Dendritic cell treated with granulocyte-macrophage colony-stimulating factor and Interleukin-4, amounts not matched to agents 40 ng/mL and 50 ng/mL, for 4 days (primary cell): ENCODE measurements around the gene SOAT1.

ENCODE experiments used
- H3K27ac Mint-ChIP-seq: one replicate; pipeline ENCODE4 v1.8.0; 2022; ENCODE audit warnings: mild to moderate bottlenecking, mixed read lengths
- H3K27me3 Mint-ChIP-seq: one replicate; pipeline ENCODE4 v1.8.0; 2022; ENCODE audit warnings: mild to moderate bottlenecking, mixed read lengths
- H3K36me3 Mint-ChIP-seq: one replicate; pipeline ENCODE4 v1.8.0; 2022; ENCODE audit warnings: low read depth, mixed read lengths
- H3K4me1 Mint-ChIP-seq: one replicate; pipeline ENCODE4 v1.8.0; 2022; ENCODE audit warnings: low read depth, mixed read lengths
- H3K4me3 Mint-ChIP-seq: one replicate; pipeline ENCODE4 v1.8.0; 2022; ENCODE audit warnings: mild to moderate bottlenecking, moderate library complexity, mixed read lengths
- H3K9me3 Mint-ChIP-seq: one replicate; pipeline ENCODE4 v1.8.0; 2022; ENCODE audit warnings: mixed read lengths
- intact Hi-C: fragments of 100-400 bp; cut with micrococcal nuclease; formaldehyde crosslinking; loops from one replicate; pipeline ENCODE4 v1.15.0; 2022

The SOAT1 gene

DNA sequence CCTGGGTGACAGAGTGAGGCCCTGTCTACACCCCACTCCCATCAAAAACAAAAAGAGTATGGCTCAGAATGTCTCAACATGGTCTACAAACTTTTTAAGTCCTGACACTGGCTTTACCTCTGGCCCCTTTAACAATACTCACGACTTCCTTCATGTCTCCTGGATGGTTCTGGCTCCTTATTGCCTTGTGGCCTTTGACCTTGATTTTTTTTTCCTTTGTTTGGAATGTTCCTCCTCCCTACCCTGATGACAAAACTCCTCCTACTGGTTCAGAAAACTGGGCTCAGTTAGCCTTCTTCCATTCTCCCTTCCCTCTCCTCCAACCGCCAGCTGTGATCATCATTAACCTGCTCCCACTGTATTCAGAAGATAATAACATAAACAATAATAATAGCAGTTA, 4.6 kb upstream of the SOAT1 start:
- no peaks in the 10 kb centered on the region for H3K9me3 Mint-ChIP-seq
- H3K27ac Mint-ChIP-seq = no peak overlapping the region
- intact Hi-C loops = no loop called here
- H3K27me3 Mint-ChIP-seq = no peaks in the 10 kb centered on the region
- H3K36me3 Mint-ChIP-seq = peaks cover 5% of the 10 kb centered on the region
- H3K4me3 Mint-ChIP-seq = no peak overlapping the region
- H3K4me1 Mint-ChIP-seq = peaks cover 32% of the 10 kb centered on the region

- H3K4me1 Mint-ChIP-seq = peaks cover 74% of the 10 kb centered on the region
Measured at GRCh38 chr1:179295164-179295755, 1.7 kb downstream of the SOAT1 start.

DNA sequence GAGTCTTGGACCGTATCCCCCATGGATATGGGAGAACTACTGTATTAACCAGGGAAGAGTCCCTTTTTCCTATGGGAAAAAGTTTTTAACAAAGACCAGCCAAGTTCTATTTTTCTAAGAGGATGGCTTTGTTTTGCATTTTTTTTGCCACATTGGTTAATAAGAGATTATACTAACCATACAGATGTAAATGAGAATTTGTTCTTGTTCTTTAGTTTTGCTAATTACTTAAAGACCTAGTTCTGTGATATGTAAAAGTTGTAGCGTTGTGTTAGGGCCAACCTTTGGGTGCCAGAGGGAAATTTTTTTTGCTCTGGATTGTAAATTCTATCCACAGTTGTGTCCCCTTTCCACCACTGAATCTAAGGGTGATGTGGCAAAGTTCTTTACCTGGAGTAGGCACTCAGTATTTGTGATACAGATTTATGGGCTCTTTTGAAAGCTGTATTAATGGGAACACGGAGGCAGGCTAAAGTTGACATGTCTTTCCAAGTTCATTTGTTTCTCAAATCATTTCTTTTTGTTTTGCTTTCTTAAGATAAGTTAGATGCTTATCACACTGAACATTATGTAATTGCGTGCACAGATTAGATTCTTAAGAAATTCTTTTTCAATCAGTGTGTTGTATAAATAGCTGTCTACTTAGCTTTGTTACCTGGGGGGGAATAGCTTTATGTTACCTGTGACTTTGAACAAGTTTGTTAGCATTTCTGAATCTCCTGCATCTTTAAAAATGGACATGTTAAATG, 2.9 kb downstream of the SOAT1 start:
- Mint-ChIP-seq H3K4me3 (peak overlapping the region; percentile 86), H3K36me3 (peaks cover 74% of the 10 kb centered on the region), H3K9me3 (no peaks in the 10 kb centered on the region), H3K27ac (peak overlapping the region; percentile 80), H3K4me1 (peaks cover 78% of the 10 kb centered on the region), H3K27me3 (no peaks in the 10 kb centered on the region)
- intact Hi-C loops = loop anchor here (10.0 kb wide), 1 partner anchor 72 kb away; the partner anchor contains the start of gene ABL2

More at GRCh38 chr1:179295164-179295755, 1.7 kb downstream of the SOAT1 start:
- intact Hi-C loops = loop anchor here (2.0 to 10.0 kb wide), 2 partner anchors 70 to 214 kb away; partner anchors contain the start of gene ABL2
- H3K4me3 Mint-ChIP-seq = peak overlapping the region; percentile 82
- peak overlapping the region; percentile 80 for H3K27ac Mint-ChIP-seq
- H3K36me3 Mint-ChIP-seq = peaks cover 64% of the 10 kb centered on the region
- H3K9me3 Mint-ChIP-seq = no peaks in the 10 kb centered on the region
- H3K27me3 Mint-ChIP-seq = no peaks in the 10 kb centered on the region

DNA sequence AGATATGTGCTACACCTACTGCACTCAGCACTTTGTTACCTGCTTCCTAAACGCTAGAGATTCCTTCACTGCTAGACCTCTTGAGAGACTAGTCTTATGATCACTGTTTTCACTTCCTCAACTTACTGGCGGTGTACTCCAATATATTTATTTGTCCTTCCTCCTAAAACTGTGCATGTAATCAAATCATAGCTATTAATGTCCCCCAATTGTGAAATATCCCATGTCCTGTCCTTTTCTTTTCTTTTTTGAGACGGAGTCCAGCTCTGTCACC, 3.4 kb downstream of the SOAT1 start:
- intact Hi-C loops = loop anchor here (10.0 kb wide), 1 partner anchor 72 kb away; the partner anchor contains the start of gene ABL2
- Mint-ChIP-seq H3K4me3 (peak overlapping the region; percentile 86), H3K27me3 (no peaks in the 10 kb centered on the region)

DNA sequence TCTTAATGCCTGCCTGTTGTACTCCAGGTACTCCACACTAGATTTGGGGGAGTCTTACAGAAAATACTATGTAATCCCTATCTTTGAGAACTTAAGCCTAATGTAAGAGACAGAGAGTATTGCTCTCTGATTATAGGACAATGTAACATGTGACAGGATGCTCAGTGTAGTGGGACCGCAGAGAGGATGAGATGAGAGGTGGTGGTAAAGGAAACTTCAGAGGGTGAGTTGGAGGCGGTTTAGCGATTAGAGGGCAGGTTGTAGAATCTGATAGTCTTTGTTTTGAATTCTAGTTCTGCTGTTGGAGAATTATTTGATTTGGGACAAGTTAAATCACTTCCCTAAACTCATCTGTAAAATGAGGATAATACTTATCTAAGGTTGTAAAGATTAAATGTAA, 5.4 kb downstream of the SOAT1 start:
- Mint-ChIP-seq H3K9me3 (no peaks in the 10 kb centered on the region), H3K27ac (no peak overlapping the region), H3K4me1 (peaks cover 72% of the 10 kb centered on the region), H3K27me3 (no peaks in the 10 kb centered on the region), H3K36me3 (peaks cover 93% of the 10 kb centered on the region), H3K4me3 (peak overlapping the region; percentile 39)
- intact Hi-C loops = loop anchor here (10.0 kb wide), 1 partner anchor 74 kb away; the partner anchor contains the start of gene ABL2

More for the DNA sequence above, 3.4 kb downstream of the SOAT1 start:
- H3K27ac Mint-ChIP-seq = peak overlapping the region; percentile 57
- H3K36me3 Mint-ChIP-seq = peaks cover 79% of the 10 kb centered on the region
- H3K4me1 Mint-ChIP-seq = peaks cover 78% of the 10 kb centered on the region
- H3K9me3 Mint-ChIP-seq = no peaks in the 10 kb centered on the region

GRCh38 chr1:179300112-179300511, 6.5 kb downstream of the SOAT1 start:
- Mint-ChIP-seq H3K4me3 (peak overlapping the region; percentile 21), H3K9me3 (no peaks in the 10 kb centered on the region), H3K27me3 (no peaks in the 10 kb centered on the region), H3K4me1 (peaks cover 81% of the 10 kb centered on the region), H3K27ac (peak overlapping the region; percentile 64), H3K36me3 (peaks cover 93% of the 10 kb centered on the region)
- intact Hi-C loops = no loop called here

- Mint-ChIP-seq H3K27ac (peak overlapping the region; percentile 53), H3K27me3 (no peaks in the 10 kb centered on the region), H3K4me1 (peaks cover 78% of the 10 kb centered on the region), H3K9me3 (no peaks in the 10 kb centered on the region), H3K4me3 (no peak overlapping the region), H3K36me3 (peaks cover 93% of the 10 kb centered on the region)
- intact Hi-C loops = no loop called here
Measured at GRCh38 chr1:179302070-179302469, 8.5 kb downstream of the SOAT1 start.

DNA sequence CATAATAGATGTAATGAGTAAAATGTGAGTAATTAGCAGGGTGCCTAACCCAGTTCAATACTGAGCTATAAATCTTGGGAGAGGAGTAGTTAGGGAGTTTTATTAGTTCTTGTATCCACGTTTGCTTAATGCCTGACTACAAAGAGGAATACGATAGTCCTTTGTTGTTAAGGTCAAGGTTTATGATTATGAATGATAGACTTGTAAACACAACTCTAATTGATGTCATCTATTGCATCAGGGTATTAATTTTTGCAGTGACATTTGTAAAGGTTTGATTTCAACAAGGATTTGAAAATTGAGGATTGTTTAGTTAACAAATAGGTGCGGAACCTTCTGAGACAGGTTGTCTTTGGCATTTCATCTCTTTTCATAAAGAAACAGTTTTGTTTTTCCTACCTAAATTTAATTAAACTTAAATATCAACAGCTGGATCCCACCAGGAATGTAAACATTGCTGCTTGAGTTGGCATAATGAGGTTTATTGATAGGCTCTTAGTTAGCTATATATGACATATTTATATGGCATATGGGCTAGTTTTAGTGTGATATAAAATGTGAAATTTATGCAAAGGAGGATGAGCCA, 9.7 kb downstream of the SOAT1 start:
- Mint-ChIP-seq H3K4me3 (no peak overlapping the region), H3K27me3 (no peaks in the 10 kb centered on the region), H3K27ac (no peak overlapping the region), H3K9me3 (no peaks in the 10 kb centered on the region), H3K4me1 (peaks cover 75% of the 10 kb centered on the region), H3K36me3 (peaks cover 93% of the 10 kb centered on the region)
- intact Hi-C loops = no loop called here

- Mint-ChIP-seq H3K9me3 (no peaks in the 10 kb centered on the region), H3K4me3 (no peak overlapping the region), H3K27me3 (no peaks in the 10 kb centered on the region), H3K27ac (peak overlapping the region; percentile 55), H3K36me3 (peaks cover 89% of the 10 kb centered on the region), H3K4me1 (peaks cover 58% of the 10 kb centered on the region)
- intact Hi-C loops = no loop called here
Measured at GRCh38 chr1:179305450-179305849, 11.9 kb downstream of the SOAT1 start.

DNA sequence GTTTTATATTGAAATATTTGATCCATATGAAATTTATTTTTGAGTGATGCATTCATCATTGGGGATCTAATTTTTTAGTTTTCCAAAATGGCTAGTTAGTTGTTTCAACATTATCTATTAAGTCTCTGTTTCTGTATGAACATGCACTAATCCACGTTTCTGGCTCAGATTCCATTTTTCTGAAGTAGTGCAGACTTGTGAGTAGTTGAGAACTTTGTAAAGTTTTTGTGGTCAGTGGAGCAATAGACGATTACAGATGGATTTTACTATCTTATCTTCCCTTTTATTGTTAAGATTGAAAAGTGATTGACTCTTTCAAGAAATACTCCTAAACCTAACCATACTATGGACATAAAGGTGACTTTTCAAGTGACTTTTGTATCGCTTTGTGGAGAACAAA, 16.7 kb downstream of the SOAT1 start:
- Mint-ChIP-seq H3K27me3 (no peaks in the 10 kb centered on the region), H3K4me3 (no peak overlapping the region), H3K4me1 (peaks cover 56% of the 10 kb centered on the region), H3K27ac (no peak overlapping the region), H3K36me3 (peaks cover 88% of the 10 kb centered on the region), H3K9me3 (no peaks in the 10 kb centered on the region)
- intact Hi-C loops = loop anchor here (5.0 kb wide), 1 partner anchor 37 kb away; no protein-coding TSS in a partner anchor

GRCh38 chr1:179310721-179311120, 17.1 kb downstream of the SOAT1 start:
- intact Hi-C loops = loop anchor here (5.0 kb wide), 1 partner anchor 37 kb away; no protein-coding TSS in a partner anchor
- Mint-ChIP-seq H3K27ac (no peak overlapping the region), H3K4me3 (no peak overlapping the region), H3K36me3 (peaks cover 87% of the 10 kb centered on the region), H3K4me1 (peaks cover 52% of the 10 kb centered on the region), H3K27me3 (no peaks in the 10 kb centered on the region), H3K9me3 (no peaks in the 10 kb centered on the region)

GRCh38 chr1:179311149-179311700, 17.6 kb downstream of the SOAT1 start:
- H3K4me1 Mint-ChIP-seq = peaks cover 47% of the 10 kb centered on the region
- H3K36me3 Mint-ChIP-seq = peaks cover 87% of the 10 kb centered on the region
- no peaks in the 10 kb centered on the region for H3K27me3 Mint-ChIP-seq
- no peak overlapping the region for H3K27ac Mint-ChIP-seq
- no peaks in the 10 kb centered on the region for H3K9me3 Mint-ChIP-seq
- no peak overlapping the region for H3K4me3 Mint-ChIP-seq
- intact Hi-C loops = loop anchor here (5.0 kb wide), 1 partner anchor 36 kb away; no protein-coding TSS in a partner anchor

GRCh38 chr1:179313004-179313403, 19.4 kb downstream of the SOAT1 start:
- Mint-ChIP-seq H3K36me3 (peaks cover 86% of the 10 kb centered on the region), H3K4me1 (peaks cover 39% of the 10 kb centered on the region), H3K9me3 (no peaks in the 10 kb centered on the region), H3K4me3 (no peak overlapping the region), H3K27ac (no peak overlapping the region), H3K27me3 (no peaks in the 10 kb centered on the region)
- intact Hi-C loops = loop anchor here (5.0 kb wide), 1 partner anchor 34 kb away; no protein-coding TSS in a partner anchor

- H3K27me3 Mint-ChIP-seq = no peaks in the 10 kb centered on the region
- no peaks in the 10 kb centered on the region for H3K9me3 Mint-ChIP-seq
- intact Hi-C loops = loop anchor here (5.0 kb wide), 1 partner anchor 32 kb away; no protein-coding TSS in a partner anchor
- no peak overlapping the region for H3K4me3 Mint-ChIP-seq
- H3K4me1 Mint-ChIP-seq = peaks cover 50% of the 10 kb centered on the region
- peak overlapping the region; percentile 25 for H3K27ac Mint-ChIP-seq
- peaks cover 89% of the 10 kb centered on the region for H3K36me3 Mint-ChIP-seq
Measured at GRCh38 chr1:179314928-179315327, 21.3 kb downstream of the SOAT1 start.
